Panc1 (cell line): ENCODE measurements around the gene LAMP1. TPM values are rescaled to one million over a fixed set of nuclear protein-coding genes. Genes with fewer than 3 reads are reported as not detected.

Experiments used
- ATAC-seq: fragments of 200-7000 bp; cut with Tn5 transposase; 2 replicates; pipeline ENCODE4 v1.9.1; 2020; ENCODE audit warnings: mild to moderate bottlenecking, moderate library complexity
- BruUV-seq: library from RNA; stranded (reverse); fragments of 400-500 nt; replicated peaks from 2 replicates; lab custom pipeline; 2021; lab: Mats Ljungman, UMichigan
- CTCF ChIA-PET: fragments of 300-600 bp; sonication (Branson Sonifier 250); formaldehyde crosslinking; loops from one replicate; lab custom pipeline; 2022; ENCODE audit warnings: antibody characterized with exemption; lab: Charles Lee
- POLR2A ChIA-PET: fragments of 300-600 bp; sonication (Branson Sonifier 250); formaldehyde crosslinking; loops from one replicate; lab custom pipeline; 2022; ENCODE audit warnings: antibody characterized with exemption; lab: Charles Lee
- DNase-seq: peaks from one replicate; pipeline ENCODE4 v3.0.0-alpha.2; 2010; ENCODE audit warnings: low read depth, low spot score
- H3K27ac ChIP-seq: 2 replicates; pipeline ENCODE4 v1.5.1; 2011; ENCODE audit warnings: mild to moderate bottlenecking, low read length, inconsistent platforms
- H3K27me3 ChIP-seq: fragments of 200-500 bp; sonication (Bioruptor generic); 2 replicates; pipeline ENCODE4 v1.6.0; 2014; ENCODE audit warnings: low read length, inconsistent platforms; ENCODE audit not compliant: control insufficient read depth, insufficient read depth
- H3K36me3 ChIP-seq: fragments of 200-500 bp; sonication (Bioruptor generic); 2 replicates; pipeline ENCODE4 v1.5.1; 2014; ENCODE audit warnings: inconsistent platforms, mild to moderate bottlenecking, low read length, moderate library complexity; ENCODE audit not compliant: control insufficient read depth, insufficient read depth
- H3K4me1 ChIP-seq: 2 replicates; pipeline ENCODE4 v1.5.1; 2011; ENCODE audit warnings: inconsistent platforms, mild to moderate bottlenecking, low read length, moderate library complexity; ENCODE audit not compliant: control insufficient read depth, insufficient read depth
- H3K4me3 ChIP-seq, 2 experiments: 2 replicates each; pipeline ENCODE4 v1.5.1; 2011 to 2012; ENCODE audit warnings: low read depth in 2 of 2, low read length in 2 of 2, mild to moderate bottlenecking in 2 of 2, inconsistent platforms in 1 of 2, moderate library complexity in 1 of 2
- H3K9me3 ChIP-seq: fragments of 200-500 bp; sonication (Bioruptor generic); 2 replicates; pipeline ENCODE4 v1.5.1; 2014; ENCODE audit warnings: low read depth, mild to moderate bottlenecking, inconsistent platforms, low read length, moderate library complexity; ENCODE audit not compliant: control insufficient read depth, insufficient read depth
- POLR2AphosphoS5 ChIP-seq: IDR thresholded peaks from 2 replicates; pipeline ENCODE4 v1.6.1; 2012; ENCODE audit warnings: mild to moderate bottlenecking, low read depth, low read length, moderate library complexity
- REST ChIP-seq, 2 experiments: IDR thresholded peaks; 2 replicates each; pipeline ENCODE4 v1.6.1; 2011 to 2012; ENCODE audit warnings: low read depth in 2 of 2, control low read depth in 1 of 2, low read length in 1 of 2, mild to moderate bottlenecking in 1 of 2, moderate library complexity in 1 of 2; ENCODE audit not compliant: insufficient read depth in 1 of 2
- SIN3A ChIP-seq: IDR thresholded peaks from 2 replicates; pipeline ENCODE4 v1.6.1; 2012; ENCODE audit warnings: low read depth, mild to moderate bottlenecking, low read length, moderate library complexity, borderline replicate concordance; ENCODE audit not compliant: insufficient read depth
- TCF7L2 ChIP-seq: IDR thresholded peaks from 2 replicates; pipeline ENCODE4 v1.6.1; 2011; ENCODE audit warnings: mild to moderate bottlenecking, low read depth, low read length, inconsistent platforms
- in situ Hi-C: cut with HindIII; loops from 2 replicates; pipeline ENCODE4 v1.10.0; 2016; ENCODE audit warnings: low sequenced_read_pairs, low pct_unique_long_range_greater_than_20kb
- intact Hi-C: fragments of 100-400 bp; cut with micrococcal nuclease; formaldehyde crosslinking; loops from one replicate; pipeline ENCODE4 v1.10.0; 2022; ENCODE audit not compliant: unreplicated experiment
- total RNA-seq: library from RNA; stranded (reverse); gene quantifications from one replicate; pipeline ENCODE4 v1.2.1, GENCODE V29; 2021; ENCODE audit not compliant: unreplicated experiment
- TF ChIP-seq, protein P1 (sequence below): fragments of 450-650 bp; IDR thresholded peaks from 2 replicates; pipeline ENCODE4 v1.5.1; 2017; ENCODE audit warnings: mild to moderate bottlenecking

The LAMP1 gene
- total RNA-seq, 1 experiment from 2014 or later = 212 TPM

DNA sequence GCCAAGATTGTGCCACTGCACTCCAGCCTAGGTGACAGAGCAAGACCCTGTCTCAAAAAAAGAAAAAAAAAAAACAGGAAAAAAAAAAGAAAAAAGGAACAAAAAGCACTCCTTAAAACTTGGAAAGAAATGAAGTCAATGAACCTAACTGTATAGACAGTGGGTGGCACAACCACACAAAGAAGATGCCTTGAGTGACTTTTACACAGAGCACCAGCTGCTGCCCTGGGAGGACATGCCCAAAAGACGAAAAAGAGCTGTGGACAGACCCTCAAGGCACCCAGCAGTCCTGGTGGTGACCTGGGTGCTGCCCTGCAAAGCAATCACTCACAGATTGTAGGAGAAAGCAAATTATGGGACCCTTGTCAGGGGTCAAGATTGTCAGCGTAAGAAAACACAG, 5.9 kb upstream of the LAMP1 start:
- ATAC-seq = no peak
- BruUV-seq = no TSS peak
- Histone ChIP-seq H3K4me1 (no peaks in the 10 kb centered on the region; the same call in none of the 2 replicates), H3K27ac (no peak overlapping the region), H3K4me3 (no peak overlapping the region), H3K36me3 (no peaks in the 10 kb centered on the region), H3K27me3 (no peaks in the 10 kb centered on the region; the same call in 1 of the 2 replicates), H3K9me3 (no peaks in the 10 kb centered on the region)
- no peak for DNase-seq
- intact Hi-C loops (no loop called here), in situ Hi-C loops (no loop called here)
- CTCF ChIA-PET = no interaction called here
- POLR2A ChIA-PET = interaction anchor here (0.6 kb wide), 1 partner anchor 89 kb away, joined by 4 read pairs; no protein-coding TSS in a partner anchor
- TF ChIP-seq, protein P1, sequence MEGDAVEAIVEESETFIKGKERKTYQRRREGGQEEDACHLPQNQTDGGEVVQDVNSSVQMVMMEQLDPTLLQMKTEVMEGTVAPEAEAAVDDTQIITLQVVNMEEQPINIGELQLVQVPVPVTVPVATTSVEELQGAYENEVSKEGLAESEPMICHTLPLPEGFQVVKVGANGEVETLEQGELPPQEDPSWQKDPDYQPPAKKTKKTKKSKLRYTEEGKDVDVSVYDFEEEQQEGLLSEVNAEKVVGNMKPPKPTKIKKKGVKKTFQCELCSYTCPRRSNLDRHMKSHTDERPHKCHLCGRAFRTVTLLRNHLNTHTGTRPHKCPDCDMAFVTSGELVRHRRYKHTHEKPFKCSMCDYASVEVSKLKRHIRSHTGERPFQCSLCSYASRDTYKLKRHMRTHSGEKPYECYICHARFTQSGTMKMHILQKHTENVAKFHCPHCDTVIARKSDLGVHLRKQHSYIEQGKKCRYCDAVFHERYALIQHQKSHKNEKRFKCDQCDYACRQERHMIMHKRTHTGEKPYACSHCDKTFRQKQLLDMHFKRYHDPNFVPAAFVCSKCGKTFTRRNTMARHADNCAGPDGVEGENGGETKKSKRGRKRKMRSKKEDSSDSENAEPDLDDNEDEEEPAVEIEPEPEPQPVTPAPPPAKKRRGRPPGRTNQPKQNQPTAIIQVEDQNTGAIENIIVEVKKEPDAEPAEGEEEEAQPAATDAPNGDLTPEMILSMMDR = no peak
- TF ChIP-seq SIN3A = no peak
- no peak for TF ChIP-seq POLR2AphosphoS5
- TF ChIP-seq REST (IDR thresholded peaks at IDR 0.05; ENCODE audit: insufficient read depth in 1 of 2, low read depth in 2 of 2, low read length in 1 of 2) = no peak
- TF ChIP-seq TCF7L2 = no peak

GRCh38 chr13:113292021-113292862, 4.8 kb upstream of the LAMP1 start:
- Histone ChIP-seq H3K4me3 (peak overlapping the region; percentile 30 to 44), H3K4me1 (no peaks in the 10 kb centered on the region; the same call in none of the 2 replicates), H3K27ac (no peak overlapping the region), H3K9me3 (no peaks in the 10 kb centered on the region), H3K36me3 (no peaks in the 10 kb centered on the region; the same call in 1 of the 2 replicates), H3K27me3 (no peaks in the 10 kb centered on the region; the same call in 1 of the 2 replicates)
- ATAC-seq = no peak
- in situ Hi-C loops (no loop called here), intact Hi-C loops (no loop called here)
- POLR2A ChIA-PET = interaction anchor here (0.7 kb wide), 1 partner anchor 199 kb away, joined by 13 read pairs; no protein-coding TSS in a partner anchor
- no TSS peak for BruUV-seq
- DNase-seq = no peak
- CTCF ChIA-PET = no interaction called here
- no peak for TF ChIP-seq POLR2AphosphoS5
- TF ChIP-seq REST (IDR thresholded peaks at IDR 0.05; ENCODE audit: insufficient read depth in 1 of 2, low read depth in 2 of 2, low read length in 1 of 2) = no peak
- TF ChIP-seq TCF7L2 = no peak
- TF ChIP-seq SIN3A = no peak
- TF ChIP-seq, protein P1 = no peak
